LNCAP (cell line): Measurements from ENCODE around the gene MAGI3.

ENCODE experiments used
- TF ChIP-seq, protein P1 (sequence below): fragments of 450-650 bp; IDR thresholded peaks from 2 replicates; pipeline ENCODE4 v1.5.1; 2017; ENCODE audit warnings: mild to moderate bottlenecking

MAGI3 gene

DNA sequence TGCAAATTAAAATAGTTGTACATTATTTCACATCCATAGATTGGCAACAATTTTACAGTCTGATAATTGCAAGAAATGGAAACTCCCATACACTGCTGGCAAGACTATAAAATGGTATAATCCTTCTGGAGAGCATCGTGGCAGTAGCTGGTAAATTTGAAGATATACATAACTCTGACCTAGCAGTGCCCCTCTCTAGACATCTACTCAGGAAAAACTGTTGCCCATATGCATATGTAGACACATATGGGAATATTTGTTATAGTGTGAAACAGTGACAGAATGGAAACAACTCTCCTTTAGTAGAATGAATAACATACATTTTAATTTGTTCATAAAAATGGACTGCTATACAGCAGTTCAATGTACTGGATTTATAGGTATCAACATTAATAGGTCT is 191.8 kb downstream of the MAGI3 start:
- TF ChIP-seq, protein P1, sequence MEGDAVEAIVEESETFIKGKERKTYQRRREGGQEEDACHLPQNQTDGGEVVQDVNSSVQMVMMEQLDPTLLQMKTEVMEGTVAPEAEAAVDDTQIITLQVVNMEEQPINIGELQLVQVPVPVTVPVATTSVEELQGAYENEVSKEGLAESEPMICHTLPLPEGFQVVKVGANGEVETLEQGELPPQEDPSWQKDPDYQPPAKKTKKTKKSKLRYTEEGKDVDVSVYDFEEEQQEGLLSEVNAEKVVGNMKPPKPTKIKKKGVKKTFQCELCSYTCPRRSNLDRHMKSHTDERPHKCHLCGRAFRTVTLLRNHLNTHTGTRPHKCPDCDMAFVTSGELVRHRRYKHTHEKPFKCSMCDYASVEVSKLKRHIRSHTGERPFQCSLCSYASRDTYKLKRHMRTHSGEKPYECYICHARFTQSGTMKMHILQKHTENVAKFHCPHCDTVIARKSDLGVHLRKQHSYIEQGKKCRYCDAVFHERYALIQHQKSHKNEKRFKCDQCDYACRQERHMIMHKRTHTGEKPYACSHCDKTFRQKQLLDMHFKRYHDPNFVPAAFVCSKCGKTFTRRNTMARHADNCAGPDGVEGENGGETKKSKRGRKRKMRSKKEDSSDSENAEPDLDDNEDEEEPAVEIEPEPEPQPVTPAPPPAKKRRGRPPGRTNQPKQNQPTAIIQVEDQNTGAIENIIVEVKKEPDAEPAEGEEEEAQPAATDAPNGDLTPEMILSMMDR, result no peak

DNA sequence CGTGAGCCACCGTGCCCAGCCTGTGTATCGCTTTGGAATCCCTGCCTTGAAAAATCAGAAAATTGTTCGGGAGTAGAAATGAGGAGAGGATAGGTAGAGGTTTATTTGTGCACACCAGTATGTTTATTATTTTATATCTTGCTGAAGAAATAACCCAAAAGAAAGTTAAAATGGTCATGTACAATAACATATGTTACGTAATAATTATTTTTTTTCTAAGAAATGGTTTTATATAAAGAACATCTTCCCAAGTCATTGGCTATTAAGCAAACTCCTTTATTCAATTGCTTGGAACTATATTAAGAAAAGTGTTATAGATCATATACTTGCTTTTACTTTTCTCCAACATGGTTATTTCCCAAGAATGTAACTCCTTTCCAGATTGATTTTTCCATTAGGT is 197.2 kb downstream of the MAGI3 start:
- TF ChIP-seq, protein P1, result no peak

DNA sequence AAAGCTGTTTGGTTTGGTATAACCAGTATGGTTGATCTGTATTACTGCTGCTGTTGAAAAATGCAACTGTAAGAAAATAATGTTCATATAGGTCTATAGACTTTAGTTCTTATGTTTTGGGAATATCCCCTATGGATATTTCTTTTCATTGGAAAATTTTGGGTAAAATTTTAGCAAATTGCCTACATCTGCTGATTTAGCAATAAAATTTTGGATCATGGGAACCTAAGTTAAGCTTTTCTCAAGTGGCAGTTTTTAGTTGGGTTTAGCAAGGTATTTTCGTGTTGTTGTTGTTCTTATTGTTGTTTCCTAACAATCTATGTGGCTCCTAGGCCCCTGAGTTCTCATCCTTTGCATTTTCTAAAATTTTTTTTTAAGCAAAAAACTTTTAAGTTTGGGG is 201.9 kb downstream of the MAGI3 start:
- TF ChIP-seq, protein P1, result no peak

DNA sequence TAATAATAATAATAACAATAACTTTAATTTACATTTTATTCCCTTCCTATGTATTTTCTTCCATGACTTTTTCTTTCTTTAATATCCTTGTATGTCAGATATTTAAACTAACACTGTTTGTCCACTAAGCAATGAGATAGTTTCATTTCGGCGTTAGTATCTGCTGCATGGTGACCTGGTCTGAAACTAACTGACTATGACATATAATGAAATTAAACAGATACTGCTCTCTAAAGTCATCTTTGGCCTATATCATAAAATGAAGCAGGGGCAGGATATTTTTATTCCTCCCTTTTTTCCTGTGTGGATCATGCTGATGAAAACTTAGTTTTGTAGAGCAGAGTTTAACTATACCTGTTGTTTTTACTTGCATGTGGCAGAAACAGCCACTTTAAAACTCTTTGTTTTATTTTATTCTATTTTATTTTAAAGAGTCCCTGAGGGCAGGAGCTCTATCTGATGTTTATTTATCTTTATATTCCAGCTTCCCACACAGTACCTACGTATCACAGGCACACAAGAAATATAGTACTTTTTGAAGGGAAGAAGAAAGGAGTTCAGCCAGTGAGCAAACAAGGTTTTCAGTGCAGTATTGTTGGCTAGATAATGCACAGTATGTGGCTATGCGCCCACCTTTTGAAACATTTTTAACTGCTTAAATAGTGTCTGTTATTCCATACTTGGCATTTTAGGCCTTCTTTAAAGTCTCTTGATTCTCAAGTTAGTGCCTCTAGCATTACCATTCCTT is 203.4 kb downstream of the MAGI3 start:
- TF ChIP-seq, protein P1, result no peak

DNA sequence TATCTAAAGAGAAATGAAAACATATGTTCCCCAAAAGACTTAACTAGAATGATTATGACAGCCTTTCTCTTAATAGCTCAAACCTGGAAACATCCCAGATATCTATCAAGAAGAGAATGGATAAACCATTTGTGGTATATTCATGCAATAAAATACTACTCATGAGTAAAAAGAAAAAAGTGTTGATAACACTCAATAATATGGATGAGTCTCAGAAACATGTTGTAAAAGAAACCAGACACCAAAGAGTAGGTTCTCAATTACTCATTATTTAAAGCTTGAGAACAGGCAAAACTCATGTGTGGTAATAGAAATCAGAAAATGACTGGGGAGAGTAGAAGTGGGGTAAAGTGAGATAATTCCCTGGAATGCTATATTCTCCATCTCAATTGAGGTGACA is 214.8 kb downstream of the MAGI3 start:
- TF ChIP-seq, protein P1, result no peak

DNA sequence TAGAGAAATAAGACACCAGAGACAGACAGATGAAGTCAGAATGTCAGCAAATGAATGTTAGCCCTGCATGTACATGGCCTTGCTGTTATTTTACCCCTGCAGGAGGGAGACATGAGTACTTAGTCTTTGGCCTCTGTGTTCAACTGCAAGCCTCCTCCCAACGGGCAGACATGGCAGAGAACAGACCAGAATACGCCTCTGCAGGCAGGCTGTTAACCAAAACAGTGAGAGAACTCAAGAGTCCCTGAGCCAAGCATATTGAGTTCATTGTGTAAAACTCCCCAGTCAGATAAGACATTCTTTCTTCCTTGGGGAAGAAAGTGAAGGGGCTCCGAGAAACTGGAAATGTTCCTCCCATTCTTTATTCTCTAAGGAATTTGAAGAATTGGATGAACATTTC is 218.1 kb downstream of the MAGI3 start:
- TF ChIP-seq, protein P1, result no peak

DNA sequence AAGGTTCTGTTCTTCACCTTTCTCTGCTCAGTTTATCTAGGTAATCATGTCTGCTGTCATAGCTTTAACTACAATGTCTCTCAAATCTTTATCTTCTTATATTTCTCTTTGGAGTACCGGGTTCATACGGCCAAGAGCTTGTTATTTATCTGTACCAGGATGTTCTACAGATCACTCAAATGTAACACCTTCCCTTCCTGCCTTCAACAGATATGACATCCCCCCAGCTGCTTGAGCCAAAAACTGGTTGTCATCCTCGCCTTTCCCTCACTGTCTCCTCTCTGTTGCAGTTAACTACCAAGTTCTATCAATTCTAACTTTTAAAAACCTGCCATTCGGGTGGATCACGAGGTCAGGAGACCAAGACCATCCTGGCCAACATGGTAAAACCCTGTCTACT is 220.1 kb downstream of the MAGI3 start:
- TF ChIP-seq, protein P1, result no peak

DNA sequence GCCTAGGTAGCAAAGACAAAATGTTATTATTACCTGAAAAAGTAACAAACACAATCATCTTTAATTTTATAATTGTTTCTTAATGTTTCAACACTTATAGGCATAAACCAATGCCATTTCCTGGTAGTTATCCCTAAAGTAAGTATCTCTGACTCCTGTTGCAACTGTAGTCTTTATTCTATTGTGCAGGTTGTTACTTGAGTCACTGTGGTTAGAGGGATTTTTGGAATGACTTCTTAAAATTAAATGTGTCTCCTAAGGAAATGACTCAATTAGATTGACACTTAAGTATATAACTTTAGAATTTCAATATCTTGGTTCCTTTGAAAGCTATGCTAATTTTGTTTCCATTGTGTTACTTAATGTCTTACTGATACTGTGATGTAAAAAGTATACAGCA is 225.1 kb downstream of the MAGI3 start:
- TF ChIP-seq, protein P1, result no peak
